Activated CD8-positive, alpha-beta memory T cell treated with anti-CD3 and anti-CD28 coated beads, Interleukin-2, amount 50 U/mL, for 4 hours (primary cell): ENCODE data around the gene ZNF138.
"Not testable (repeated sequence)": the region's sequence is repeated elsewhere in the genome, so short reads cannot be mapped to it uniquely, and the experiment has no call there.

Source experiments
- DNase-seq: peaks from one replicate; pipeline ENCODE4 v3.0.0-alpha.2; 2020

Gene ZNF138

DNA sequence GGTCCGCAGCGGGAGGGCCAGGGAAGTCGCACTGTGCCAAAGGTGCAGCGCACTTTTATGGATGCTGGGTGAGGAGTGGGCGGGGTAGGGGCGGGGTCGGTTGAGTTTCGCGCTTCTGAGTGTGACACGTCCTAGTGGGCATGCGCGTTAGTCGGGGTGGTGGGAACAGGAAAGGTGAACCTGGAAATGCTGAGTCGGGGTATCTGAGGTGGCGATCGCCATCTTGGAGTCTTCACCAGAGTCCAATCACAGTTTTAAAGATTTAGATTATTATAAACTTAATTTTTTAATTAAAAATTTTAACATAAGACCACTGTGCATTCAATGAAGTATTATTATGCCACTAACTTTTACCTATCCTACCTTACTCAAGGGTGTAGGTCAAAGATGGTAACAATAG, 45.7 kb downstream of the ZNF138 start:
- DNase-seq, result peak; percentile 18

GRCh38 chr7:64849250-64849923, 55.2 kb downstream of the ZNF138 start:
- DNase-seq, result no peak

GRCh38 chr7:64849924-64850499, 55.8 kb downstream of the ZNF138 start:
- DNase-seq, result no peak

DNA sequence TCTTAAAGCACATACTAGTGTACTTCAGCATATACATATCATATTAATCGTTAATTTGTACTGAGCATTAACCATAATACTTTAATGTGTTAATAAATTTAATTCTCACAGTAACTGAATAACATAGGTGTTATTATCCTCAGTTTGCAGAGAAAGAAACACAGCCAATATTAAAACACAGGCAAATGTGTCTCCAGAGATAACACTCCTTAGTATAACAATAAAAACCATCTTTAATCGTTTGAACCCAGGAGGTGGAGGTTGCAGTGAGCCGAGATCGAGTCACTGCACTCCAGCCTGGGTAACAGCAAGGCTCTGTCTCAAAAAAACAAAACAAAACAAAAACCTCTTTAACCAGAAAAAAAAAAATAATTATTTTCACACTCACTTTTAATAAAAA, 59.5 kb downstream of the ZNF138 start:
- no peak for DNase-seq

GRCh38 chr7:64854969-64855368, 60.7 kb downstream of the ZNF138 start:
- no peak for DNase-seq

DNA sequence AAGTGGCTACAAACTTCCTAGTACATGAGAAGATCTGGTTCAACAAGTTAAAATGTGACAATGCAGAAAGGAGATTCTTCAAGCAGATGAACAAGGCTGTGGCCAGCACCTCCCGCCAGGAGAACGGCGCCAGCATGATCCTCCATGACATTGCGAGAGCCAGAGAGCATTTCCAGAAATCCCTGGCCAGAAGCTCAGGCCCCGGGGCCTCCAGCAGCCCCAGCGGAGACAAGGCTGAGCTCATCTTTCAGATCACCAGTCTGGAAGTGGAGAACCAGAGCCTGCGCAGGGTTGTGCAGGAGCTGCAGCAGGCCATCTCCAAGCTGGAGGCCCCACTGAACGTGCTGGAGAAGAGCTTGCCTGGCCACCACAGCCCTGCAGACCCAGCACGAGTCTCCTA, 68.8 kb downstream of the ZNF138 start:
- no peak for DNase-seq

DNA sequence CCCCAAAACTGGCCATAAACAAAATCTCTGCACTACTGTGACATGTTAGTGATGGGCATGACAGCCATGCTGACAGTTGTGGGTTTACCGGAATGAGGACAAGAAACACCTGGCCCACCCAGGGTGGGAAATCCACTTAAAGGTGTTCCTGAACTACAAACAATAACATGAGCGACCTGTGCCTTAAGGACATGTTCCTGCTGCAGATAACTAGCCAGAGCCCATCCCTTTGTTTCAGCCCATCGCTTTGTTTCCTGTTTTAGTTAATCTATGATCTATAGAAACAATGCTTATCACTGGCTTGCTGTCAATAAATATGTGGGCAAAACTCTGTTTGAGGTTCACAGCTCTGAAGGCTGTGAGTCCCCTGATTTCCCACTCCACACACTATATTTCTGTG, 69.3 kb downstream of the ZNF138 start:
- DNase-seq, result not testable (repeated sequence)

DNA sequence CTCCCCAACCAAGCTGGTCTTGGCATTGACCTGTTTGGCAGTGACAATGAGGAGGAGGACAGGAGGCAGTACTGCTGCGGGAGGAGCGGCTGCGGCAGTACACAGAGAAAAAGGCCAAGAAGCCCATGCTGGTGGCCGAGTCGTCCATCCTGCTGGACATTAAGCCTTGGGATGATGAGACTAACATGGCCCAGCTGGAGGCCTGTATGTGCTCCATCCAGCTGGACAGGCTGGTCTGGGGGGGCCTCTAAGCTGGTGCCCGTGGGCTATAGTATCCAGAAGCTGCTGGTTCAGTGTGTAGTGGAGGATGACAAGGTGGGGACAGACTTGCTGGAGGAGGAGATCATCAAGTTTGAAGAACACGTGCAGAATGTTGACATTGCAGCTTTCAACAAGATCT, 69.7 kb downstream of the ZNF138 start:
- DNase-seq, result no peak

GRCh38 chr7:64867863-64868440, 73.7 kb downstream of the ZNF138 start:
- no peak for DNase-seq

GRCh38 chr7:64868499-64868898, 74.3 kb downstream of the ZNF138 start:
- no peak for DNase-seq

GRCh38 chr7:64869121-64869725, 75.0 kb downstream of the ZNF138 start:
- DNase-seq, result no peak

DNA sequence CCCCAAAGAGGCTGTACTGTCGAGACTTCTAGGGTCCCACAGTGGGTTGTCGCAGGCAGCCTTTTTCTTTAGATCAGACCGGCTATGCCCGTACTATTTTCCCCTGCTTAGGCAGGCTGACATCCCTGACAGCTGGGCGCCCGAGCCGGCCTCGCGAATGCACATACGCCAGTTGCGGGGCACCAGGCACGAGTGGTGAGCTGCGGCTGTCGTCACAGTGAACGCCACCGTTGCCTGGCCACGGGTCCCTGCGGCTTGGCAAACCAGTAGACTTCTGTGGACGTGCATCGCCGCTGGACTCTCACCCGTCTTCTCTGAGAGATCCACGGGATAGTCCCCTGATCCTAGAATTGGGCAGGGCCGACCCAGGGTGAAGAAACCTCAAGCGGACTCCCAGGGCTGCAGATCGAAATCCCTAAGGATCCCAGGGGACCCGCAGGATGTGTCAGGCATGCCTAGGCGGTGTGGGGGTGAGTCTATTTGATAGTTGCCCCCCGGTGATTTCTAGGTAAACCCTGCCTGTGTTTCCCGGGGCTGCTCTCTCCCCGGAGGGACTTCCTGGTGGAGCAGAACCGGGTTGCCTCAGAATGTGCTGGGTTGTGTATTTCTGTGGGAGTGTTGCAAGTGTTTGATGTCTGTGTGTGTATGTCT, 75.8 kb downstream of the ZNF138 start:
- DNase-seq, result no peak

- DNase-seq, result no peak
Measured at GRCh38 chr7:64870656-64871055, 76.4 kb downstream of the ZNF138 start.

DNA sequence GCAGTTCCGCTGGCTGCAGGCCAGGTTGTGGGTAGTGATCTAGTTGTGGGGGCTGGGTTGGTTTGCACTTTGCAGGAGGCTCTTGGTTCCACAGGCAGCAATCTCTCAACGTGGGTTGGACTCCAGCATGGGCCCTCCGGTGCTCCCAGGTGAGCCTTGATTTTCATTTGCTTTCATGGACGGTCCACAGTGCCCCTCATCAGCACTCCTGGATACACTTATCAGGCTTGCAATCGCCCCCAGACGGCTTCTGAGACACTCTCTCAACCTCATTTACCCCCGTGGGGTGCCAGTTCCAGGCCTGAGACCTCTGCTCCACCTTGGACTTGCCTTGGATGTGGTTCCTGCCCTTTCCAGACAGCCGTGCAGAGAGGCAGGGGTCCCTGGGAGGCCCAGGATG, 77.5 kb downstream of the ZNF138 start:
- DNase-seq, result no peak

DNA sequence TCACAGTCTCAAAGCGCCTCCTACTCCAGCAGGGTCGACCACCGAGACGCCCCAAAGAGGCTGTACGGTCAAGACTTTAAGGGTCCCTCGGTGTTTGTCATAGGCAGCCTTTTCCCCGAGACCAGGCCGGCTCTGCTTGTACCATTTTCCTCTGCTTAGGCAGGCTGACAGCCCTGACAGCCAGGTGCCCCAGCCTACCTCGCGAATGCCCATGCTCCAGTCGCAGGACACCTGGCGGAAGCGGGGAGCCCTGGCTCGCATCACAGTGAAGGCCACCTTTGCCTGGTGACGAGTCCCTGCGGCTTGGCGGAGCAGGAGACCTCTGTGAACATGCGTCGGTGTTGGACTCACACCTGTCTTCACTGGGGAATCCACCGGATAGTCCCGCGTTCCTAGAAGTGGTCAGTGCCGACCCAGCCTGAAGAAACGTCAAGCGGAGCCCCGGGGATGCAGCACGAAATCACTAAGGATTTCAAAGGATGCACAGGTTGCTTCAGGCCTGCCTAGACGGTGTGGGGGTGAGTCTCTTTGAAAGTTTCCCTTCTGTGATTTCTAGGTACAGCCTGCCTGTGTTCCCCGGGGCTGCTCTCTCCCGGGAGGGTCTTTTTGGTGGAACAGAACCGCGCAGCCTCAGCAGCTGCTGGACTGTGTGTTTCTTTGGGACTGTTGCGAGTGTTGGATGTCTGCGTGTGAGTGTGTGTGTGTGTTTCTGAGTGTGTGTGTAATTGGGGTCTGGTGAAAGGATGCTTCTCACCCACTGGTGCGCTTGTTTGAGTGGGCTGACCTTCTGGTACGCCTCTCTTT, 78.3 kb downstream of the ZNF138 start:
- no peak for DNase-seq

DNA sequence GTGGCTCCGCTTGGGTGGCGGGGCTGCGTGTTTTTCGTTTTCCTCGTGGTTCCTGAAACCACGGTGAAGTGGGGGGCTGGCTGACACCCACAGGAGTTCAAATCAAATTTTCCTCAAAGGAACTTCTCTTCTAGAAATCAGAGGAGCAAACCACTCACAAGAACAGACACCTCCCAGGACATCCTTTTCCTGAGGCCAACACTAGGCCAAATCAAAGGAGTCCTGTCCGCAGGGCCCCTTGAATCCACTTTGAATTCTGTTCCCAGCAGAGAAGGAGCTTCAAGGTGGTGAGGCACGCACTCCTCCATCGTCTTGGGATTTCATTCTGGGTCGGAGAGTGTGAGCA, 78.9 kb downstream of the ZNF138 start:
- no peak for DNase-seq

- DNase-seq, result no peak
Measured at GRCh38 chr7:64873517-64873916, 79.3 kb downstream of the ZNF138 start.

- DNase-seq, result no peak
Measured at GRCh38 chr7:64874114-64874513, 79.9 kb downstream of the ZNF138 start.

DNA sequence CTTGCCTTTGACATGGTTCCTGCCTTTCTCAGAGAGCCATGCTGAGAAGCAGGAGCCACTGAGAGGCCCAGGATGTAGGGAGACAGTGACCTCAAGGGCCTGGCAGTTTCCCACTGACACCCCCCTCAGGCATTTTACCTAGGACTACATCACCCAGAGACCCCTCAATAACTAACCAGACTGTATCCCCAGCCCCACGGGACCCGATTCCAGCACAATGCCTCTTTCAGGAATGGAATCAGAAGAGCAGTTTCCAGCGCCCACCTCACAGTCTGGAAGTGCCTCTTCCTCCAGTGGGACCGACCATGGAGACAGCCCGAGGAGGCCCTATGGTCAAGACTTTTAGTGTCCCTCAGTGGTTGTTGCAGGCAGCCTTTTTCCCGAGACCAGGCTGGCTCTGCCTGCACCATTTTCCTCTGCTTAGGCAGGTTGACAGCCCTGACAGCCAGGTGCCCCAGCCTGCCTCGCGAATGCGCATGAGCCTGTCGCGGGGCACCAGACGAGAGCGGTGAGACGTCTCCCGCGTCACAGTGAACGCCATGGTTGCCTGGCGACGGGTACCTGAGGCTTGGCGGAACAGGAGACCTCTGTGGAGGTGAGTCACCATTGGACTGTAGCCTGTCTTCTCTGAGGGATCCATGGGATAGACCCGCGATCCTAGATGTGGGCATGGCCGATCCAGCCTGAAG, 80.5 kb downstream of the ZNF138 start:
- no peak for DNase-seq

- DNase-seq, result no peak
Measured at GRCh38 chr7:64875258-64875657, 81.0 kb downstream of the ZNF138 start.

GRCh38 chr7:64875658-64876406, 81.6 kb downstream of the ZNF138 start:
- DNase-seq, result no peak
